Fibroblast of villous mesenchyme (primary cell): ENCODE measurements around the gene USB1. TPM values are rescaled to one million over a fixed set of nuclear protein-coding genes. Genes with fewer than 3 reads are reported as not detected.

Source experiments
- DNase-seq: peaks from one replicate; pipeline ENCODE4 v3.0.0-alpha.2; 2010; ENCODE audit warnings: low read depth
- H3K4me3 ChIP-seq: 2 replicates; pipeline ENCODE4 v1.5.1; 2011; ENCODE audit warnings: low read depth, mild to moderate bottlenecking, low read length
- total RNA-seq: library from RNA; depleted of rRNA; stranded (reverse); fragments of >200 nt; gene quantifications from 2 replicates; pipeline ENCODE4 v1.2.3, GENCODE V29; 2012
- TF ChIP-seq, protein P1 (sequence below): IDR thresholded peaks from 2 replicates; pipeline ENCODE4 v1.5.1; 2012; ENCODE audit warnings: low read depth, mild to moderate bottlenecking, low read length; ENCODE audit not compliant: insufficient read depth

Gene USB1
- total RNA-seq, 1 donor, result 32.4 TPM

DNA sequence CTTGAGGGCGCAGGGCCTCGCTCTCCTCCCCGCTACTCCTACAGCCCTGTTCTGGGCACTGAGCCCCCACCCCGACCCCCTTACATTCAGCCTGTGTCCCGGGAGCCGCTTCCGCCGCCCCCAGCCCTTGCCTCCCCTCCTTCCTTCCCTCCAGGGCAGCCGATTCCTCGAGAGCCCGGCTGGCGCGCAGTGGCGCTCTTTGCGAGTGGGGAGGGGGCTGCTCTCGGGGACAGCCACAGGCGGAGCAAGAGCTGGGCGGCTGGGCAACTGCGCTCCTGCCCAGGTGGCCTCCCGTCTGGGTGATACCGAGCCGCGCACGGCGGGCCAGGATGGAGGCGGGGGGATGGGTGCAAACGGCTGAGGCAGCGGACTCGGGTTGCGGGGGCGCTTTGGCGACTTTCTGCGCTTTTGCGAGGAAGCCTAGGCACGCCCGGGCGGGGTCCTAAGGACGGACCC, 25.5 kb downstream of the USB1 start:
- H3K4me3 ChIP-seq, result peak overlapping the region; percentile 64
- no peak for DNase-seq
- TF ChIP-seq, protein P1, sequence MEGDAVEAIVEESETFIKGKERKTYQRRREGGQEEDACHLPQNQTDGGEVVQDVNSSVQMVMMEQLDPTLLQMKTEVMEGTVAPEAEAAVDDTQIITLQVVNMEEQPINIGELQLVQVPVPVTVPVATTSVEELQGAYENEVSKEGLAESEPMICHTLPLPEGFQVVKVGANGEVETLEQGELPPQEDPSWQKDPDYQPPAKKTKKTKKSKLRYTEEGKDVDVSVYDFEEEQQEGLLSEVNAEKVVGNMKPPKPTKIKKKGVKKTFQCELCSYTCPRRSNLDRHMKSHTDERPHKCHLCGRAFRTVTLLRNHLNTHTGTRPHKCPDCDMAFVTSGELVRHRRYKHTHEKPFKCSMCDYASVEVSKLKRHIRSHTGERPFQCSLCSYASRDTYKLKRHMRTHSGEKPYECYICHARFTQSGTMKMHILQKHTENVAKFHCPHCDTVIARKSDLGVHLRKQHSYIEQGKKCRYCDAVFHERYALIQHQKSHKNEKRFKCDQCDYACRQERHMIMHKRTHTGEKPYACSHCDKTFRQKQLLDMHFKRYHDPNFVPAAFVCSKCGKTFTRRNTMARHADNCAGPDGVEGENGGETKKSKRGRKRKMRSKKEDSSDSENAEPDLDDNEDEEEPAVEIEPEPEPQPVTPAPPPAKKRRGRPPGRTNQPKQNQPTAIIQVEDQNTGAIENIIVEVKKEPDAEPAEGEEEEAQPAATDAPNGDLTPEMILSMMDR, result no peak

DNA sequence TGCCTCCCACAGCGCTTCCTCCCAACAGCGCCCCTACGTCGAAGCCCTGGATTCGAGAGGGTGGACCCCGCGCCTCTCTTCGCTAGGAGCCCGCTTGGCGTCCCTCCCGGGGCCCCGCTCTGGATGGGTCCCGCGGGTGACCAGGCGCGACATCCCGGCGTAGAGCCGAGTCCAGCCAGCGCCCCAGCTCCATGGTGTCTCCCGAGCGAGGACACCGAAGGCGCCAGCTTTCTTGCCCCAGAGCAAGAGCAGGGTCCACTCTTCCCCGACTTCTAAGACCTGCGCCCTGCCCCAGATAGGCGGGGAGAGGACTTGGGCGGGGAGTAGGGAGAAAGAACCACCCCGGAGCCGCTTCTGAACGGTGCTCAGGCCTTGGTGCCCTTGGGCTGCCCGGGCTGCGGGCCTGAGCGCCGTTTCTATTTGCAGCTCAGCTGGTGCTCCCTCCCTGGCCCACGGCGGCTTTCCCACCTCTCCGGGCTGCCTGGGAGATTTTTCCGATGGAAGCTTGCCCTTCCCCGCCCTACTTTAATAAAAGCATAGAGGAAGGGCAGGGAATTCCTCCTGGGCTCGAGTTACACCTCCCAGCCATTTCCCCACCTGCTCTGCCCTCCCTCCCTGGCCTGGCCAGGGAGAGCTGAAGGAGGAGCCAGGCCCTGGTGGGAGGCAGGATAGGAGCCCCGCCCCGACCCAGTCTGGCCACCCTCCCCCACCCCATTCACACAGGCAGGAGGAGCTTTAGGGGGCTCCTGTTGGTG, 26.1 kb downstream of the USB1 start:
- DNase-seq, result peak; percentile 32
- H3K4me3 ChIP-seq, result peak overlapping the region; percentile 64
- TF ChIP-seq, protein P1, result no peak

DNA sequence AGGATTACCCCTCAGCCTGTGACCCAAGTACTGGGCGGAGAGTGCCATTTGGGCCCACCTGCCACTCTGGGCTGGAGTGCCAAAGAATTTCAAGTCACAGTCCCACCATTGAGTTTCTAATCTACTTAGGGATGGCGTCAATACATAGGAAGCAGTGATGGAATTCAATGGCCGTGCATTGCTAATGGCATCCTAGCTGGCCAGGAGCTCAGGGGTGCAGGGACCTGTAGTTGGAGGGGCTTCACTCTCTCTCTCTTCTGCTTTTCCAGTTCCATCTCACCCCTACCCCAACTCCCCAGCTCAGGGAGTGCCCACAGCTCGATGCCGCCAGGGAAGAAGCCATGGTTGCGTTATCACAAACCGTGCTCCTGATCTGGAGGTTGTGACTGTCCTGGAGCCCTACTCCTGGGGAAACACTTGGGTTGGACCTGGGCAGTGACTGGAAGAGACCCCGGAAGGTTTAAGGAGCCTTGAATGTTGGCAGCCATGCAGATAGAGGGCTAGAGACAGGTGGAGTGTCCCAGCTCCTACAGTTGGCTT, 26.8 kb downstream of the USB1 start:
- H3K4me3 ChIP-seq, result no peak overlapping the region
- TF ChIP-seq, protein P1, result no peak
- DNase-seq, result no peak

DNA sequence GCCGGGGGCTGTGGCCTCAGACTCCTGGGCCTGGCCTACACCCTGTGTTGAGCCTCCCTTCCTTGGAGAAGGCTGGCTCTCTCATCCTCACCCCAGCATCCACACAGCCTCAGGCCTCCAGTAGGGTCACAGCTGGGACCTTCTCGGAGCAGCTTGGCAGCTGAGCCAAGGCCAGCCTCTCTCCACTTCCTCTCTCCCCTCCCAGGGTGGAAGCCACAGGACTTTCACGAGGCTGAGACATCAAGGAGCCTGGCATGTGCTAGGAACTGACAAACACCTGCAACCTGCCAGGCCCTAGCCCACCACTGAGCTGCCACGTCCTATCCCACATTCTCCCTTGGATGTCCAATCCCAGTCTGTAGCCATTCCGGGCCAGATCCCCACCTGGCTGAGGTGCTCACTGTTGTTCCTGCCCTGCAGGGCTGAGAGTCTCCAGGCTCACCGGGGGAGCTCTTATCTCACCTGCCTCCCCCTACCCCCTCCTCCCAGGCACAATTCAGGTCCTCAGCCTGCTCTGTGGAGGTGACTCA, 27.4 kb downstream of the USB1 start:
- TF ChIP-seq, protein P1, result no peak
- H3K4me3 ChIP-seq, result no peak overlapping the region
- DNase-seq, result no peak

DNA sequence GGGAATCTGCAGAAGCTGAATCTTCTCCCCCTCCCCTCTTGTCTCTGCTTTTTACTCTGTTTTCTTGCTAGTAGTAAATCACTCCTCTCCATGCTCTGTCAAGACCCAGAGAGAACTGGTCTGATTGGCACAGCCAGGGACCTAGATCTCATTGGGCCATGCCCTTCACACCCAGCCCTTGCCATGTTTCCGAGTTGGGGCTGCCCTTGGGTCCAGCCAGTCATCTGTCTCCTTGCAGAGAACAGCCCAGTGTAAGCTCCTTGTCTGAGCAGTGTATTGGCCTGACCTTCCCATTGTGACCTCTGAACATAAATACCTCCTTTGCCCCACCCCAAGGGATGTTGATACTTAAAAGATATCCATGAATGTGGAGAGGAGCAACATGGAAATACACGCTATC, 28.2 kb downstream of the USB1 start:
- TF ChIP-seq, protein P1, result no peak
- no peak for DNase-seq
- H3K4me3 ChIP-seq, result no peak overlapping the region

DNA sequence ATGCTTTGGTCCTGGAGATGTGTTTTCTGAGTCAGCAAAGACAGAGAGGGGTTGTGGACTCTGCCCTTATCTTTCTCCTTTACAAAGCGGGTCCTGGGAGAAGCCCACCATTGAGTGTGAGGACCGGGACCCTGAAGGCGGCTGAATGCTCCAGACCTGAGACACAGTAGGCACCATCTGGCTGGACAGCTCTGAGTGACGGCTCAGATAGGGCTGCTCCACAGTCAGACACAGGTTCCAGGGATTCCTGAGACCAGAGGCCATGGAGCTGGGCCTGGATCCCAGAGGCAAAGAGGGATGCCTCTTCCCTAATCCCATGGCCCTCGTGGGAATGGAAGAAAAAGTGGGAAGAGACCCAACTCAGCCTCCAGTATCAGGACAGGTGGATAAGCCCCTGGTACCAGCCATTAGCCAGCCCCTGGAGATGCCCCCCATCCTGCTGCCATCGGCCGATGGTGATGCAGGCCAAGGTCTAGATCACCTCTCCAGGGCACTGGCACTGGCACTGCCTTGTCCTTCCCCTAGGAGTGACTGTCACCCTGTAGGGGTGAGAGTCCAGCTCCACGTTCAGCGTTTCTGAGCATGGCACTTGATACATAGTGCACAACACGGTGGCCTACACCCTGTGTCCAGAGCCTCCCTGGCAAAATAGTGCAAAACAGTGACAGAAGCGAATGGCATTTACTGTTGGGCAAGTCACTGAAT, 29.1 kb downstream of the USB1 start:
- DNase-seq, result no peak
- no peak overlapping the region for H3K4me3 ChIP-seq
- TF ChIP-seq, protein P1, result no peak
